GM23248 (cell line): ENCODE results near the gene PODXL. TPM values are rescaled to one million over a fixed set of nuclear protein-coding genes. Genes with fewer than 3 reads are reported as not detected.

Source experiments
- DNase-seq: peaks from one replicate; pipeline ENCODE4 v3.0.0-alpha.2; 2015
- H2AFZ ChIP-seq: fragments of 200-600 bp; sonication (generic); 2 replicates; pipeline ENCODE4 v1.6.1; 2016; ENCODE audit warnings: antibody characterized with exemption
- H3F3A ChIP-seq: fragments of 200-600 bp; sonication (generic); 2 replicates; pipeline ENCODE4 v1.6.1; 2016; ENCODE audit warnings: mild to moderate bottlenecking, antibody characterized with exemption, mixed run types; ENCODE audit not compliant: insufficient read depth
- H3K27ac ChIP-seq: fragments of 200-600 bp; sonication (generic); 2 replicates; pipeline ENCODE4 v1.5.1; 2016; ENCODE audit warnings: mild to moderate bottlenecking
- H3K27me3 ChIP-seq: fragments of 200-600 bp; sonication (generic); replicated peaks from 2 replicates; pipeline ENCODE4 v1.6.1; 2016; ENCODE audit warnings: mild to moderate bottlenecking; ENCODE audit not compliant: insufficient read depth
- H3K36me3 ChIP-seq: fragments of 200-600 bp; sonication (generic); 2 replicates; pipeline ENCODE4 v1.6.1; 2016; ENCODE audit warnings: low read depth, mild to moderate bottlenecking
- H3K4me1 ChIP-seq: fragments of 200-600 bp; sonication (generic); 2 replicates; pipeline ENCODE4 v1.6.1; 2016; ENCODE audit warnings: mild to moderate bottlenecking; ENCODE audit not compliant: insufficient read depth
- H3K4me2 ChIP-seq: fragments of 200-600 bp; sonication (generic); one replicate; pipeline ENCODE4 v1.6.1; 2016; ENCODE audit warnings: mild to moderate bottlenecking; ENCODE audit not compliant: unreplicated experiment
- H3K4me3 ChIP-seq: fragments of 200-600 bp; sonication (generic); 2 replicates; pipeline ENCODE4 v1.5.1; 2016; ENCODE audit warnings: mild to moderate bottlenecking
- H3K79me2 ChIP-seq: fragments of 200-600 bp; sonication (generic); 2 replicates; pipeline ENCODE4 v1.6.1; 2016; ENCODE audit warnings: mild to moderate bottlenecking; ENCODE audit not compliant: insufficient read depth
- H3K9ac ChIP-seq: fragments of 200-600 bp; sonication (generic); 2 replicates; pipeline ENCODE4 v1.6.1; 2016; ENCODE audit warnings: mild to moderate bottlenecking
- H3K9me2 ChIP-seq: fragments of 200-600 bp; sonication (generic); 2 replicates; pipeline ENCODE4 v1.6.1; 2016; ENCODE audit warnings: mixed run types, mild to moderate bottlenecking, moderate library complexity; ENCODE audit not compliant: insufficient read depth
- H3K9me3 ChIP-seq: fragments of 200-600 bp; sonication (generic); one replicate; pipeline ENCODE4 v1.6.1; 2017; ENCODE audit warnings: low read depth
- H4K20me1 ChIP-seq: fragments of 200-600 bp; sonication (generic); 2 replicates; pipeline ENCODE4 v1.6.0; 2016; ENCODE audit not compliant: insufficient read depth
- EZH2 ChIP-seq: fragments of 200-600 bp; sonication (generic); IDR thresholded peaks from 2 replicates; pipeline ENCODE4 v1.6.1; 2018; ENCODE audit warnings: antibody characterized with exemption, mild to moderate bottlenecking; ENCODE audit not compliant: insufficient read depth, poor library complexity, severe bottlenecking
- EZH2phosphoT487 ChIP-seq: fragments of 200-600 bp; sonication (generic); IDR thresholded peaks from 2 replicates; pipeline ENCODE4 v1.6.1; 2018; ENCODE audit warnings: antibody characterized with exemption, moderate library complexity, mild to moderate bottlenecking, low read depth; ENCODE audit not compliant: insufficient read depth
- WGBS, 2 experiments: methylation state at CpG; one replicate each; pipeline ENCODE4 v1.1.6; 2015 to 2017; ENCODE audit warnings: low lambda C conversion rate in 2 of 2, low coverage in 1 of 2; ENCODE audit errors: missing lambda C conversion rate in 2 of 2; 5-methylcytosine and 5-hydroxymethylcytosine counted together
- in situ Hi-C: fragments of 300-500 bp; cut with MboI; formaldehyde crosslinking; loops from 2 replicates; pipeline ENCODE4 v1.15.0; 2020
- polyA plus RNA-seq: library from polyadenylated mRNA; unstranded; fragments of >200 nt; fragmentation: Nextera tagmentation; extraction: Ambion mirVana; gene quantifications from 2 replicates; pipeline ENCODE4 v1.2.1, GENCODE V29; 2016
- total RNA-seq: library from RNA; depleted of rRNA; stranded (reverse); fragments of >200 nt; shearing (Covaris generic); gene quantifications from 2 replicates; pipeline ENCODE4 v1.2.3, GENCODE V29; 2014

The PODXL gene
- total and polyA plus RNA-seq, 2 experiments from 2014 or later, result 33.6 to 50.1 TPM

- Histone ChIP-seq H3K9ac (no peak overlapping the region), H3K4me3 (no peak overlapping the region), H3K4me2 (no peak overlapping the region), H3K9me2 (no peaks in the 10 kb centered on the region), H3K4me1 (peaks cover 21% of the 10 kb centered on the region), H3F3A (peaks cover 54% of the 10 kb centered on the region), H3K9me3 (no peaks in the 10 kb centered on the region), H2AFZ (no peak overlapping the region), H3K27ac (no peak overlapping the region), H3K36me3 (peaks cover 8% of the 10 kb centered on the region; the same call in 1 of the 2 replicates), H3K79me2 (peaks cover 97% of the 10 kb centered on the region), H3K27me3 (no peaks in the 10 kb centered on the region), H4K20me1 (no peaks in the 10 kb centered on the region)
- TF ChIP-seq EZH2, result no peak
- TF ChIP-seq EZH2phosphoT487, result no peak
- DNase-seq, result no peak
- in situ Hi-C loops, result no loop called here
- WGBS, 2 experiments, result 79 to 82% methylated on average over 15 of the region's 15 CpGs
Observed at GRCh38 chr7:131511774-131512535, 44.5 kb downstream of the PODXL start.

GRCh38 chr7:131511071-131511470 is 45.4 kb downstream of the PODXL start:
- H3K9me2 ChIP-seq, result no peaks in the 10 kb centered on the region
- H4K20me1 ChIP-seq, result no peaks in the 10 kb centered on the region
- no peak for TF ChIP-seq EZH2phosphoT487
- no peak for TF ChIP-seq EZH2
- peaks cover 8% of the 10 kb centered on the region; the same call in 1 of the 2 replicates for H3K36me3 ChIP-seq
- no peak overlapping the region for H3K4me2 ChIP-seq
- H3K9me3 ChIP-seq, result no peaks in the 10 kb centered on the region
- no peak overlapping the region for H2AFZ ChIP-seq
- no peaks in the 10 kb centered on the region for H3K27me3 ChIP-seq
- H3K4me3 ChIP-seq, result no peak overlapping the region
- H3K79me2 ChIP-seq, result peaks cover 88% of the 10 kb centered on the region
- H3K27ac ChIP-seq, result no peak overlapping the region
- peaks cover 21% of the 10 kb centered on the region for H3K4me1 ChIP-seq
- no peak for DNase-seq
- WGBS, 2 experiments, result 76 to 78% methylated on average over 9 of the region's 9 CpGs
- in situ Hi-C loops, result no loop called here
- no peak overlapping the region for H3K9ac ChIP-seq
- peaks cover 48% of the 10 kb centered on the region for H3F3A ChIP-seq

GRCh38 chr7:131509781-131510180 is 46.6 kb downstream of the PODXL start:
- no peak overlapping the region for H3K4me2 ChIP-seq
- 96 to 98% methylated on average over 8 of the region's 8 CpGs for WGBS, 2 experiments
- in situ Hi-C loops, result no loop called here

GRCh38 chr7:131508754-131509486 is 47.5 kb downstream of the PODXL start:
- H3K9me2 ChIP-seq, result no peaks in the 10 kb centered on the region
- no peaks in the 10 kb centered on the region for H3K27me3 ChIP-seq
- H2AFZ ChIP-seq, result no peak overlapping the region
- H3K36me3 ChIP-seq, result peaks cover 17% of the 10 kb centered on the region; the same call in 1 of the 2 replicates
- 75 to 77% methylated on average over 10 of the region's 10 CpGs for WGBS, 2 experiments
- no peak for DNase-seq
- H3K27ac ChIP-seq, result no peak overlapping the region
- no peak overlapping the region for H3K4me2 ChIP-seq
- H3F3A ChIP-seq, result peaks cover 39% of the 10 kb centered on the region
- peaks cover 19% of the 10 kb centered on the region for H3K4me1 ChIP-seq
- H3K9me3 ChIP-seq, result no peaks in the 10 kb centered on the region
- no peak for TF ChIP-seq EZH2phosphoT487
- no peak for TF ChIP-seq EZH2
- H4K20me1 ChIP-seq, result no peaks in the 10 kb centered on the region
- H3K4me3 ChIP-seq, result no peak overlapping the region
- peaks cover 67% of the 10 kb centered on the region for H3K79me2 ChIP-seq
- in situ Hi-C loops, result no loop called here
- H3K9ac ChIP-seq, result no peak overlapping the region

More at GRCh38 chr7:131509781-131510180, 46.6 kb downstream of the PODXL start:
- Histone ChIP-seq H3K27me3 (no peaks in the 10 kb centered on the region), H3K4me1 (peaks cover 21% of the 10 kb centered on the region), H3K9ac (no peak overlapping the region), H2AFZ (no peak overlapping the region), H3K9me3 (no peaks in the 10 kb centered on the region), H3K4me3 (no peak overlapping the region), H3K27ac (no peak overlapping the region), H3K79me2 (peaks cover 75% of the 10 kb centered on the region), H3K36me3 (peaks cover 13% of the 10 kb centered on the region; the same call in 1 of the 2 replicates), H3K9me2 (no peaks in the 10 kb centered on the region), H4K20me1 (no peaks in the 10 kb centered on the region), H3F3A (peaks cover 41% of the 10 kb centered on the region)
- no peak for TF ChIP-seq EZH2phosphoT487
- no peak for TF ChIP-seq EZH2
- no peak for DNase-seq
